Tibial nerve (tissue), 4 donors: ENCODE data around the gene PRKCB.

Experiments used
- CTCF ChIP-seq, 5 experiments: fragments of 200-600 bp in 3 of 5; fragments of 450-650 bp in 2 of 5; sonication (generic) in 3 of 5; IDR thresholded peaks; one replicate each; pipeline ENCODE4 v1.5.1; 2016 to 2019; ENCODE audit warnings: antibody characterized with exemption in 5 of 5, mild to moderate bottlenecking in 3 of 5, moderate library complexity in 2 of 5
- EP300 ChIP-seq, 2 donors: sonication (generic); formaldehyde crosslinking; IDR thresholded peaks; one replicate each; pipeline ENCODE4 v1.6.1; 2017; ENCODE audit warnings: antibody characterized with exemption in 2 of 2, mild to moderate bottlenecking in 1 of 2

GRCh38 chr16:24135624-24136565 lies 300.1 kb downstream of the PRKCB start:
- TF ChIP-seq EP300 (IDR thresholded peaks at IDR 0.05) (no peak), CTCF (IDR thresholded peaks at IDR 0.05) (no peak)
